Left lobe of liver (tissue), 2 donors: Measurements from ENCODE around the gene ZNF613. TPM values are rescaled to one million over a fixed set of nuclear protein-coding genes. Genes with fewer than 3 reads are reported as not detected.
"Not testable (repeated sequence)": the region's sequence is repeated elsewhere in the genome, so short reads cannot be mapped to it uniquely, and the experiment has no call there.

Experiments used
- ATAC-seq: fragments of 200-7000 bp; cut with Tn5 transposase; one replicate; pipeline ENCODE4 v1.9.1; 2020; ENCODE audit warnings: mild to moderate bottlenecking, moderate library complexity
- DNase-seq: peaks from one replicate; pipeline ENCODE4 v3.0.0-alpha.2; 2020; ENCODE audit warnings: low spot score
- total RNA-seq: library from RNA; stranded (reverse); gene quantifications from one replicate; pipeline ENCODE4 v1.2.1, GENCODE V29; 2021
- donor health status: DM: no; HTN: no; CAD: no; lungs with moderate emphysema.
- donor health status: DM: no; HTN: yes; CAD: no.

The ZNF613 gene
- 1.5 TPM for total RNA-seq

GRCh38 chr19:51926784-51927741 lies at the start of gene ZNF613:
Gene ZNF613 (plus strand): TSS chr19:51927472. CDS start chr19:51936221, 8,749 bp downstream.
- DNase-seq = peak; percentile 92
- peak; percentile 97 for ATAC-seq

- DNase-seq (no peak), ATAC-seq (no peak)
Measured at GRCh38 chr19:51882518-51882917, 44.8 kb upstream of the ZNF613 start.

GRCh38 chr19:51884713-51885112 lies 42.6 kb upstream of the ZNF613 start:
- ATAC-seq (no peak), DNase-seq (no peak)

- ATAC-seq = peak; percentile 98
- DNase-seq = peak; percentile 92
Measured at GRCh38 chr19:51887522-51888498, 39.5 kb upstream of the ZNF613 start, which contains the start of gene ZNF577. Gene ZNF577 (minus strand): TSS chr19:51887951. CDS start chr19:51880382, 7,569 bp downstream.

GRCh38 chr19:51889934-51890333 lies 37.3 kb upstream of the ZNF613 start:
- DNase-seq = no peak

GRCh38 chr19:51891193-51891747 lies 36.0 kb upstream of the ZNF613 start:
- DNase-seq (no peak), ATAC-seq (no peak)

More at GRCh38 chr19:51889934-51890333, 37.3 kb upstream of the ZNF613 start:
- no peak for ATAC-seq

- DNase-seq = no peak
Measured at GRCh38 chr19:51901860-51902259, 25.4 kb upstream of the ZNF613 start.

GRCh38 chr19:51903192-51903591 lies 24.1 kb upstream of the ZNF613 start:
- ATAC-seq = no peak
- no peak for DNase-seq

More at GRCh38 chr19:51901860-51902259, 25.4 kb upstream of the ZNF613 start:
- no peak for ATAC-seq

- ATAC-seq (peak; percentile 100), DNase-seq (peak; percentile 86)
Measured at GRCh38 chr19:51904331-51905165, 22.7 kb upstream of the ZNF613 start, which contains the start of gene ZNF649. Gene ZNF649 (minus strand): TSS chr19:51905017. CDS start chr19:51900107, 4,910 bp downstream.

- DNase-seq = no peak
- ATAC-seq = no peak
Measured at GRCh38 chr19:51905206-51905605, 22.1 kb upstream of the ZNF613 start.

- ATAC-seq, DNase-seq: not testable (repeated sequence)
Measured at GRCh38 chr19:51905639-51906038, 21.6 kb upstream of the ZNF613 start.

- not testable (repeated sequence) for ATAC-seq, DNase-seq
Measured at GRCh38 chr19:51906108-51906507, 21.2 kb upstream of the ZNF613 start.

- not testable (repeated sequence) for DNase-seq, ATAC-seq
Measured at GRCh38 chr19:51907981-51908380, 19.3 kb upstream of the ZNF613 start.

- DNase-seq = no peak
- no peak for ATAC-seq
Measured at GRCh38 chr19:51915324-51915867, 11.9 kb upstream of the ZNF613 start.

- DNase-seq = no peak
- no peak for ATAC-seq
Measured at GRCh38 chr19:51916167-51916566, 11.1 kb upstream of the ZNF613 start.

GRCh38 chr19:51919606-51920005 lies 7.7 kb upstream of the ZNF613 start:
- no peak for ATAC-seq
- no peak for DNase-seq

GRCh38 chr19:51921949-51922348 lies 5.3 kb upstream of the ZNF613 start:
- ATAC-seq = no peak
- no peak for DNase-seq

GRCh38 chr19:51926426-51926783 lies 867 bp upstream of the ZNF613 start:
- DNase-seq = no peak
- no peak for ATAC-seq

GRCh38 chr19:51927859-51928258 lies 587 bp downstream of the ZNF613 start:
- DNase-seq (no peak), ATAC-seq (no peak)
